Breast epithelium (tissue), 3 donors: ENCODE data around the gene C3orf70.

Experiments used
- POLR2A ChIP-seq: fragments of 450-650 bp; IDR thresholded peaks from one replicate; pipeline ENCODE4 v1.6.1; 2016; ENCODE audit warnings: antibody characterized with exemption, mild to moderate bottlenecking, moderate library complexity
- POLR2AphosphoS5 ChIP-seq, 3 donors: sonication (generic); formaldehyde crosslinking; IDR thresholded peaks; one replicate each; pipeline ENCODE4 v1.6.1; 2017; ENCODE audit warnings: antibody characterized with exemption in 3 of 3
- TF ChIP-seq, protein P1 (sequence below), 3 donors: fragments of 450-650 bp; IDR thresholded peaks; one replicate each; pipeline ENCODE4 v1.5.1; 2016 to 2017; ENCODE audit warnings: antibody characterized with exemption in 3 of 3, mild to moderate bottlenecking in 3 of 3, moderate library complexity in 3 of 3

DNA sequence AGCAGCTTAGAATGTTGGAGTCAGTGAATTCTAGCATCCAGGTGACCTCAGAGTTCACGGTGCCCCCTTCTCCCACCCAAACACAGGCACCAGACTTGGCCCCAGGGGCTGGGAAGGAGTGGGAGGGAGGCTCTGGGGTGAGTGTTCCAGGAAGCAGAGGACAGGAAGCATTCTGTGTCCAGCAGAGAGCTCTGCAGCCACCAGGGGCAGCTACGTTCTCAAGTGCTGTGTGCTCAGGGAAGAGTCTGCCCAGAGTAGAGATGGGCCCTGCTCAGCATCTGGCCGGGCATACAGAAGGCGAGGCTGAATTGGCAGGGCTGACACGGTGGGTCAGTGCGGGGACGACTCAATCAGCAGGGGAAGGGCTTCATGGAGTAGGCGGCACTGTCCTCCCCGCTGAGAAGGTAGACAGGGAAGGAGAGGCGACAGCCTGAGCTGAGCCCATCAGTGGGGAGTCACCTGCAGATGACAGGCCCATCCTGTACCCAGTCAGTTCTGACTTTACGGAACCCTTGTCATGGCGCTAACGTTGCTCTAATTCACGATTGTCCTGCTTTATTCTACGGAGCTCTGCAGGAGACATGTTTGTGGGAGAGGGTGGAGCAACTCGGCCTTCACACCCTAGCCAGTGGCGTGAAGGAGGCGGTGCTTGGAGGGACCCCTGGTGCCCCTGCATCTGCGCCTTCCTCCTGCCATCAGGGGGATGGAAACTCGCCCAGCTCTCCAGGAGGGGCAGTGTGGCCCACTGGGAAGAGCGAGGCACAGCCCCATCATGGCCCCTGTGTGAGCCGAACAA lies 82.2 kb downstream of the C3orf70 start:
- TF ChIP-seq, protein P1, sequence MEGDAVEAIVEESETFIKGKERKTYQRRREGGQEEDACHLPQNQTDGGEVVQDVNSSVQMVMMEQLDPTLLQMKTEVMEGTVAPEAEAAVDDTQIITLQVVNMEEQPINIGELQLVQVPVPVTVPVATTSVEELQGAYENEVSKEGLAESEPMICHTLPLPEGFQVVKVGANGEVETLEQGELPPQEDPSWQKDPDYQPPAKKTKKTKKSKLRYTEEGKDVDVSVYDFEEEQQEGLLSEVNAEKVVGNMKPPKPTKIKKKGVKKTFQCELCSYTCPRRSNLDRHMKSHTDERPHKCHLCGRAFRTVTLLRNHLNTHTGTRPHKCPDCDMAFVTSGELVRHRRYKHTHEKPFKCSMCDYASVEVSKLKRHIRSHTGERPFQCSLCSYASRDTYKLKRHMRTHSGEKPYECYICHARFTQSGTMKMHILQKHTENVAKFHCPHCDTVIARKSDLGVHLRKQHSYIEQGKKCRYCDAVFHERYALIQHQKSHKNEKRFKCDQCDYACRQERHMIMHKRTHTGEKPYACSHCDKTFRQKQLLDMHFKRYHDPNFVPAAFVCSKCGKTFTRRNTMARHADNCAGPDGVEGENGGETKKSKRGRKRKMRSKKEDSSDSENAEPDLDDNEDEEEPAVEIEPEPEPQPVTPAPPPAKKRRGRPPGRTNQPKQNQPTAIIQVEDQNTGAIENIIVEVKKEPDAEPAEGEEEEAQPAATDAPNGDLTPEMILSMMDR (IDR thresholded peaks at IDR 0.05): no peak
- no peak for TF ChIP-seq POLR2A
- TF ChIP-seq POLR2AphosphoS5 (IDR thresholded peaks at IDR 0.05): no peak
